NT2/D1 (cell line): Measurements from ENCODE around the gene NPTXR.

Experiments
- DNase-seq: peaks from one replicate; pipeline ENCODE4 v3.0.0-alpha.2; 2011; ENCODE audit warnings: low read depth, low spot score
- H3K27me3 ChIP-seq: 2 replicates; pipeline ENCODE4 v1.6.0; 2011; ENCODE audit warnings: mild to moderate bottlenecking; ENCODE audit not compliant: insufficient read length, insufficient read depth
- H3K36me3 ChIP-seq: 2 replicates; pipeline ENCODE4 v1.6.1; 2011; ENCODE audit warnings: mild to moderate bottlenecking, low read length, mixed read lengths; ENCODE audit not compliant: insufficient read depth, insufficient read length
- H3K4me1 ChIP-seq: 2 replicates; pipeline ENCODE4 v1.5.1; 2011; ENCODE audit not compliant: insufficient read depth, insufficient read length
- H3K4me3 ChIP-seq: 2 replicates; pipeline ENCODE4 v1.5.1; 2011; ENCODE audit warnings: low read depth; ENCODE audit not compliant: insufficient read length
- H3K9ac ChIP-seq: 2 replicates; pipeline ENCODE4 v1.6.0; 2011; ENCODE audit warnings: low read depth; ENCODE audit not compliant: insufficient read length
- H3K9me3 ChIP-seq: 2 replicates; pipeline ENCODE4 v1.5.1; 2011; ENCODE audit warnings: mild to moderate bottlenecking, low read length; ENCODE audit not compliant: insufficient read depth
- SUZ12 ChIP-seq: IDR thresholded peaks from 2 replicates; pipeline ENCODE4 v1.6.1; 2011; ENCODE audit not compliant: insufficient read length, insufficient read depth; ENCODE audit errors: extremely low read depth
- YY1 ChIP-seq: IDR thresholded peaks from 2 replicates; pipeline ENCODE4 v1.6.1; 2011; ENCODE audit not compliant: insufficient read length, insufficient read depth
- ZNF274 ChIP-seq: IDR thresholded peaks from 2 replicates; pipeline ENCODE4 v1.6.1; 2011; ENCODE audit warnings: mild to moderate bottlenecking, low read depth, low read length

NPTXR gene

DNA sequence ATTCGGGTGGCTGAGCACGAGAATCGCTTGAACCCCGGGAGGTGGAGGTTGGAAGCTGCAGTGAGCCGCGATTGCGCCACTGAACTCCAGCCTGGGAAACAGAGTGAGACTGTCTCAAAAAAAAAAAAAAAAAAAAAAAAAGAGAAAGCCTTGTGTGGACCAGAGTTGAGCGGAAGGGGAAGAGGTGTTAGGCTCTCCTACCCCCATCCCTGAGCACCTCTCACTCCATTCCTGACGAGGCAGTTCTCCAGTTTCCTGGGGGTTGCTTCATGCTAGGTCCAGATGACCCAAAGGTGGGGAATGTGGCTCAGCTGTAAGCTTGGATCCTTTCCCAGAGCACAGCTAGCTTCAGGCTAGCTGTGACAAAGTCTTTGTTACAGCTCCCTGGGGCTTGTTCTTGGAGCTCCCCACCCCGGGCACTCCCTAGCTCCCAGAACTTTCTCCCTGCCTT lies 41.1 kb downstream of the NPTXR start:
- peak overlapping the region; percentile 34 for H3K4me3 ChIP-seq
- DNase-seq: no peak
- no peaks in the 10 kb centered on the region for H3K36me3 ChIP-seq
- peaks cover 12% of the 10 kb centered on the region; the same call in 1 of the 2 replicates for H3K9me3 ChIP-seq
- no peaks in the 10 kb centered on the region for H3K4me1 ChIP-seq
- TF ChIP-seq SUZ12: no peak
- TF ChIP-seq ZNF274: no peak
- TF ChIP-seq YY1: no peak
- H3K27me3 ChIP-seq: no peaks in the 10 kb centered on the region
- H3K9ac ChIP-seq: peak overlapping the region; percentile 44

GRCh38 chr22:38799265-38800002 lies 44.4 kb downstream of the NPTXR start:
- no peaks in the 10 kb centered on the region for H3K36me3 ChIP-seq
- no peak for DNase-seq
- no peaks in the 10 kb centered on the region for H3K27me3 ChIP-seq
- TF ChIP-seq YY1 (no peak), ZNF274 (no peak), SUZ12 (no peak)
- peaks cover 12% of the 10 kb centered on the region; the same call in 1 of the 2 replicates for H3K9me3 ChIP-seq
- no peak overlapping the region for H3K4me3 ChIP-seq
- no peak overlapping the region for H3K9ac ChIP-seq
- no peaks in the 10 kb centered on the region for H3K4me1 ChIP-seq

- Histone ChIP-seq H3K36me3 (no peaks in the 10 kb centered on the region), H3K9ac (no peak overlapping the region), H3K9me3 (peaks cover 12% of the 10 kb centered on the region; the same call in 1 of the 2 replicates), H3K4me1 (no peaks in the 10 kb centered on the region), H3K4me3 (no peak overlapping the region), H3K27me3 (no peaks in the 10 kb centered on the region)
- no peak for DNase-seq
- TF ChIP-seq ZNF274 (no peak), YY1 (no peak), SUZ12 (no peak)
Measured at GRCh38 chr22:38798496-38798895, 45.3 kb downstream of the NPTXR start.

DNA sequence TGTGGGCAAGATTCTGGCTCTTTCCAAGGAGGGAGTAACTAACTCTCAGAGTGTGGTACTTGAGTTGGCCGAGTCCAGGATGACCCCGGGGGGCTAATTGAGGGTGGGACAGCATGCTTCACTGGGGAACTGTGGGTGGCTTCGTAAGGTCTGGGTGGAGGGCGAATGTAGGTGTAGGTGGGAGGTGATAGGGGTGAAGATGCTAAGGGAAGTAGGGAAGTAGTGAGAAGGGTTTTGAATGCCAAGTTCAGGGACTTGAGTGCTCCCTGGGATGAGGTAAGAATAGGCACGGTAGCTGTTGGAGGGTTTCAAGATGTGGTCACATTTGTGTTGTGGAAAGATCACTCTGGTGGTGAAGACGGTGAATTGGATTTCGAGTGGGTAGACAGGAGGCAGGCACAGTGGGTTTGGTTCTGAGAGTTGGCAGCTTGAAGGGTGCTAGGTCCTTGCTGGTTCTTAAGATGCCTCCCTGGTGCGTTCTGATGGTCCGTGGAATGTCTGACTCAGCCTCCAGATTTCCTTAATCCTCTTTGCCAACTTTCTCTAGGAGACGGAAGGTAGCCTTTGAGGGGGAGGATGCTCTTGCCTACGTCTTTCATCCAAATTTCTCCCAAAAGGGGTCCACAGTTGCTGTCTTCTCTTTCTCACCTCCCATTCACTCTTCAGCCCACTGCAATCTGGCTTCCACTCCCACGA lies 47.4 kb downstream of the NPTXR start:
- DNase-seq: no peak
- H3K27me3 ChIP-seq: no peaks in the 10 kb centered on the region
- no peaks in the 10 kb centered on the region for H3K4me1 ChIP-seq
- no peak for TF ChIP-seq ZNF274
- TF ChIP-seq SUZ12: no peak
- TF ChIP-seq YY1: no peak
- H3K36me3 ChIP-seq: no peaks in the 10 kb centered on the region
- H3K4me3 ChIP-seq: no peak overlapping the region
- H3K9me3 ChIP-seq: peaks cover 12% of the 10 kb centered on the region; the same call in 1 of the 2 replicates
- H3K9ac ChIP-seq: no peak overlapping the region

GRCh38 chr22:38795569-38795968 lies 48.3 kb downstream of the NPTXR start:
- Histone ChIP-seq H3K36me3 (peaks cover under 1% of the 10 kb centered on the region), H3K4me1 (no peaks in the 10 kb centered on the region), H3K27me3 (no peaks in the 10 kb centered on the region), H3K9ac (no peak overlapping the region), H3K4me3 (no peak overlapping the region), H3K9me3 (peaks cover 12% of the 10 kb centered on the region; the same call in 1 of the 2 replicates)
- TF ChIP-seq YY1: no peak
- no peak for TF ChIP-seq SUZ12
- TF ChIP-seq ZNF274: no peak
- no peak for DNase-seq

DNA sequence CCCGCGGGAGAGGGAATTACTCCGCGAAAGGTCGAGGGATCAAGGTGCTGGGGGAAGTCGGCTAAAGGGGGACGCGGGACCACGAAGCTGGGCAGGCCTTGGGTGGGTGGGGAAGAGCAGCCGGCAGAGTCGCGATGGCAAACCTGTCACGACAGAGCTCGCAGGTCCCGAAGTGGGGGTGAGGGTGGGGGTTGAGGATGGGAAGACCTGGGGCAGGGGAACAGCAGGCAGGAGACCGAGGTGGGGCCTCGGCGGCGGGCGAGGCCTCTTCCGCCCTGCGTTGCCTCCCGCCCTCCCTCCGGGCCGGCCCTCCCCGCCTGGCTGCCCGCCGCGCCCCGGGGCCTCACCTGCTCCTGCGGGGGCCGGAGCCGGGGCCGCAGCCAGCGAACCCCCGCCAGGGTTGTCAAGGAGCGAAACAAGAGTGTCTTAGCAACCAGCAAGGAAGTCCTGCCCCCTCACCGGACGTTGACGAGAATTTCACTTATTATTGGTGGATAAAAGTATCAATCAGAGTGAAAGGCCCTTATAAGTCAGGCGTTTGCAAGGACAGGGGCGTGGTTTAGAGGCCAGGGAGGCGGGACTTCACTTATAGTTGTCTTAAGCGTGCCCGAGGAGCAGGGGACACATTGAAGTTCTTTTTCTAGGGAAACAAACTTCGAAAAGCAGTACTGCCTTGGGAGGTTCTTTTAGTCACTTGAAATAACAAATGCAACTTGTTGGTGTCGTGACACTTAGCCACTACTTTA lies 49.9 kb downstream of the NPTXR start, which contains the start of gene DNAL4:
DNAL4 (minus strand) TSS at position 423 of the 746 bp plus-strand sequence. CDS start 11,412 bp downstream, outside the sequence.
- Histone ChIP-seq H3K4me3 (peak within 1 kb of the TSS; percentile 68), H3K27me3 (no peaks in the 10 kb centered on the region), H3K36me3 (peaks cover 12% of the 10 kb centered on the region), H3K9me3 (peaks cover 3% of the 10 kb centered on the region; the same call in 1 of the 2 replicates), H3K9ac (peak within 1 kb of the TSS; percentile 74), H3K4me1 (no peaks in the 10 kb centered on the region)
- DNase-seq: peak; percentile 93
- TF ChIP-seq YY1 (no peak), SUZ12 (no peak), ZNF274 (no peak)

DNA sequence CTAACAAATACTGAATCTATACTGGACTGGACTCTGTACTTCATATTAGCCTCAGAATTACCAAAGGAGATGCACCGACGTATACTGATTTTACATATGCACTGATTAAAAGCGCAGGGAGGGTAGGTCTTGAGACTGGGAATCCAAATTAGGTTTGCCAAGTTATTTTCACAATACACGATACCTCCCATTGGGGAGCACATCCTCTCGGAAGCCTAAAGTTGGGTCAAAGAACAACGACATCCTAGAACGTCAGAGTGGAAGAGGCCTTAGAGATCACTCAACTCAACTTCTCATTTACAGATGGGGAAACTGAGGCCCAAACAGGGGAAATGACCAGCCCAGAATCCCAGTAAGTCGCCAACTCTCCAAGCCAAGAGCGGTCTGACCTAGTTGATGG lies 50.5 kb downstream of the NPTXR start:
- peak overlapping the region; percentile 74 for H3K9ac ChIP-seq
- no peaks in the 10 kb centered on the region for H3K9me3 ChIP-seq
- peak overlapping the region; percentile 68 for H3K4me3 ChIP-seq
- no peaks in the 10 kb centered on the region for H3K27me3 ChIP-seq
- no peak for TF ChIP-seq YY1
- no peak for TF ChIP-seq SUZ12
- no peaks in the 10 kb centered on the region for H3K4me1 ChIP-seq
- H3K36me3 ChIP-seq: peaks cover 12% of the 10 kb centered on the region
- DNase-seq: no peak
